K562 (cell line): ENCODE data around the gene CPSF4. TPM values are rescaled to one million over a fixed set of nuclear protein-coding genes. Genes with fewer than 3 reads are reported as not detected.

Source experiments
- ARID4B ChIP-seq: sonication (generic); formaldehyde crosslinking; IDR thresholded peaks from 2 replicates; pipeline ENCODE4 v1.8.0; 2022; ENCODE audit warnings: mild to moderate bottlenecking, missing genetic modification reagents
- CBFA2T3 ChIP-seq: fragments of 450-650 bp; IDR thresholded peaks from 2 replicates; pipeline ENCODE4 v1.6.1; 2017
- CC2D1A ChIP-seq: fragments of 450-650 bp; IDR thresholded peaks from 2 replicates; pipeline ENCODE4 v1.6.1; 2017; ENCODE audit warnings: mild to moderate bottlenecking
- CEBPZ ChIP-seq: fragments of 150-350 bp; IDR thresholded peaks from 2 replicates; pipeline ENCODE4 v1.6.1; 2014; ENCODE audit warnings: low read depth, mild to moderate bottlenecking, low read length, borderline replicate concordance
- CGGBP1 ChIP-seq: fragments of 250-450 bp; sonication (Bioruptor Pico); IDR thresholded peaks from 2 replicates; pipeline ENCODE4 v1.9.0; 2021; ENCODE audit warnings: mild to moderate bottlenecking
- EGR1 ChIP-seq: fragments of 450-650 bp; conservative IDR thresholded peaks from 2 replicates; pipeline ENCODE4 v1.6.1; 2017; ENCODE audit warnings: mild to moderate bottlenecking
- KDM2B ChIP-seq: fragments of 250-450 bp; sonication (Bioruptor Pico); IDR thresholded peaks from 2 replicates; pipeline ENCODE4 v1.8.0; 2021; ENCODE audit warnings: mild to moderate bottlenecking, moderate library complexity
- MLX ChIP-seq, 2 experiments: fragments of 450-650 bp in 1 of 2; sonication (generic) in 1 of 2; formaldehyde crosslinking; conservative IDR thresholded peaks; 2 replicates each; pipeline versions ENCODE4 v1.4.0 to v1.8.1; 2020 to 2022; ENCODE audit warnings: mild to moderate bottlenecking in 1 of 2, missing genetic modification reagents in 1 of 2
- NFIC ChIP-seq: fragments of 450-650 bp; IDR thresholded peaks from 2 replicates; pipeline ENCODE4 v1.6.1; 2017; ENCODE audit warnings: mild to moderate bottlenecking, inconsistent platforms
- PRDM10 ChIP-seq: fragments of 450-650 bp; IDR thresholded peaks from 2 replicates; pipeline ENCODE4 v1.6.1; 2018; ENCODE audit not compliant: partially characterized antibody
- RAD51 ChIP-seq: fragments of 450-650 bp; IDR thresholded peaks from 2 replicates; pipeline ENCODE4 v1.7.1; 2016; ENCODE audit warnings: low read depth, mild to moderate bottlenecking, borderline replicate concordance
- ZNF444 ChIP-seq: fragments of 250-450 bp; sonication (Bioruptor Pico); IDR thresholded peaks from 2 replicates; pipeline ENCODE4 v1.4.0; 2020; ENCODE audit warnings: mild to moderate bottlenecking, moderate library complexity
- polyA plus RNA-seq, 8 experiments: library from polyadenylated mRNA; depleted of rRNA in 4 of 8; stranded (reverse) in 5 of 8; unstranded in 3 of 8; fragments of >200 nt; fragmentation: Nextera tagmentation in 2 of 8; fragmentation: Illumina TruSeq in 1 of 8; extraction: Ambion mirVana in 2 of 8; extraction: Trizol in 1 of 8; gene quantifications; 2 replicates each; pipeline versions ENCODE4 v1.2.1 to v1.2.3, GENCODE V29; 2011 to 2014; ENCODE audit warnings: inconsistent platforms in 1 of 8, missing spikeins in 1 of 8
- total RNA-seq, 7 experiments: library from RNA; depleted of rRNA in 6 of 7; stranded (reverse); fragments of >200 nt in 6 of 7; fragmentation: Illumina TruSeq in 2 of 7; extraction: Trizol in 2 of 7; gene quantifications; 2 replicates each; pipeline versions ENCODE4 v1.2.1 to v1.2.3, GENCODE V29; 2011 to 2021; ENCODE audit warnings: low replicate concordance in 1 of 7

Gene CPSF4
- total and polyA plus RNA-seq, 9 of the 15 experiments (the other 6 are each of a cell fraction or from before 2014, with no cell fraction given) = 16.9 to 118 (median 71.7) TPM

GRCh38 chr7:99472561-99473314 is 34.0 kb downstream of the CPSF4 start, which contains the start of gene ZNF789 (continued):
- TF ChIP-seq NFIC (no peak), CGGBP1 (CRISPR knock-in tag) (no peak), RAD51 (peak; percentile 99), CEBPZ (0 out of 2 replicates have a peak, but pooled peaks have one; percentile 19), EGR1 (peak; percentile 74), ZNF444 (CRISPR knock-in tag) (no peak), CC2D1A (0 out of 2 replicates have a peak, but pooled peaks have one; percentile 11), MLX (CRISPR knock-in tag; conservative IDR thresholded peaks at IDR 0.05) (no peak), KDM2B (CRISPR knock-in tag) (no peak), CBFA2T3 (no peak), PRDM10 (peak; percentile 32), ARID4B (CRISPR knock-in tag) (peak; percentile 55; the same call in 1 of the 2 replicates)
